OCI-LY1 (cell line): Measurements from ENCODE around the gene ANKRD53.

Experiments used
- H2AFZ ChIP-seq: fragments of 200-600 bp; sonication (generic), shearing (Covaris generic); 2 replicates; pipeline ENCODE4 v1.6.0; 2014; ENCODE audit warnings: antibody characterized with exemption, mild to moderate bottlenecking, low read length
- H3F3A ChIP-seq: fragments of 200-600 bp; sonication (generic), shearing (Covaris generic); 2 replicates; pipeline ENCODE4 v1.6.0; 2014; ENCODE audit warnings: mild to moderate bottlenecking, antibody characterized with exemption, low read length, moderate library complexity; ENCODE audit not compliant: insufficient read depth
- H3K27ac ChIP-seq: fragments of 200-600 bp; sonication (generic); 2 replicates; pipeline ENCODE4 v1.5.1; 2014; ENCODE audit warnings: low read length, mixed run types, mild to moderate bottlenecking, low read depth; ENCODE audit not compliant: poor library complexity, severe bottlenecking
- H3K27me3 ChIP-seq: fragments of 200-600 bp; sonication (generic); 2 replicates; pipeline ENCODE4 v1.6.0; 2014; ENCODE audit warnings: antibody characterized with exemption, mild to moderate bottlenecking, low read length, moderate library complexity; ENCODE audit not compliant: insufficient read depth
- H3K36me3 ChIP-seq: fragments of 200-600 bp; sonication (generic); 2 replicates; pipeline ENCODE4 v1.6.1; 2014; ENCODE audit warnings: mild to moderate bottlenecking, antibody characterized with exemption, low read length, moderate library complexity, mixed read lengths; ENCODE audit not compliant: insufficient read depth
- H3K4me1 ChIP-seq: fragments of 200-600 bp; sonication (generic); 2 replicates; pipeline ENCODE4 v1.5.1; 2014; ENCODE audit warnings: mild to moderate bottlenecking, low read length, moderate library complexity; ENCODE audit not compliant: insufficient read depth, severe bottlenecking
- H3K4me2 ChIP-seq: fragments of 200-600 bp; sonication (generic), shearing (Covaris generic); 2 replicates; pipeline ENCODE4 v1.6.1; 2014; ENCODE audit warnings: low read length
- H3K4me3 ChIP-seq: fragments of 200-600 bp; sonication (generic); 2 replicates; pipeline ENCODE4 v1.5.1; 2014; ENCODE audit warnings: low read length, low read depth, mild to moderate bottlenecking, mixed read lengths; ENCODE audit not compliant: poor library complexity, severe bottlenecking
- H3K79me2 ChIP-seq: fragments of 200-600 bp; shearing (Covaris generic); 2 replicates; pipeline ENCODE4 v1.6.1; 2016; ENCODE audit warnings: mixed run types, low read length, mixed read lengths; ENCODE audit not compliant: insufficient read depth
- H3K9ac ChIP-seq: fragments of 200-600 bp; sonication (generic), shearing (Covaris generic); 2 replicates; pipeline ENCODE4 v1.6.1; 2014; ENCODE audit warnings: mild to moderate bottlenecking, low read length, mixed read lengths
- H3K9me2 ChIP-seq: fragments of 200-600 bp; sonication (generic), shearing (Covaris generic); 2 replicates; pipeline ENCODE4 v1.6.1; 2014; ENCODE audit warnings: low read depth, mild to moderate bottlenecking, low read length, mixed read lengths
- H3K9me3 ChIP-seq: fragments of 200-600 bp; shearing (Covaris generic); 2 replicates; pipeline ENCODE4 v1.6.1; 2014; ENCODE audit warnings: low read length, mixed read lengths
- H4K20me1 ChIP-seq: fragments of 200-600 bp; sonication (generic), shearing (Covaris generic); 2 replicates; pipeline ENCODE4 v1.6.0; 2016; ENCODE audit warnings: mild to moderate bottlenecking, low read length; ENCODE audit not compliant: insufficient read depth
- CTCF ChIP-seq: fragments of 200-600 bp; sonication (generic), shearing (Covaris generic); IDR thresholded peaks from 2 replicates; pipeline ENCODE4 v1.5.1; 2017; ENCODE audit warnings: mild to moderate bottlenecking, antibody characterized with exemption, low read length, moderate library complexity, mixed read lengths
- EZH2 ChIP-seq: fragments of 200-600 bp; sonication (generic), shearing (Covaris generic); IDR thresholded peaks from 2 replicates; pipeline ENCODE4 v1.8.0; 2017; ENCODE audit warnings: borderline replicate concordance, mixed run types, mild to moderate bottlenecking, antibody characterized with exemption, low read length, moderate library complexity, mixed read lengths

ANKRD53 gene

GRCh38 chr2:70990216-70990615 lies 11.8 kb downstream of the ANKRD53 start:
- TF ChIP-seq EZH2 (no peak), CTCF (no peak)
- H3K36me3 ChIP-seq = peaks cover 67% of the 10 kb centered on the region
- H3K9me3 ChIP-seq = no peaks in the 10 kb centered on the region
- H4K20me1 ChIP-seq = no peaks in the 10 kb centered on the region
- no peak overlapping the region for H3K4me3 ChIP-seq
- peaks cover 9% of the 10 kb centered on the region for H3K79me2 ChIP-seq
- H3K4me2 ChIP-seq = no peak overlapping the region
- peaks cover 18% of the 10 kb centered on the region for H3K4me1 ChIP-seq
- H3K9ac ChIP-seq = no peak overlapping the region
- no peaks in the 10 kb centered on the region for H3K9me2 ChIP-seq
- no peaks in the 10 kb centered on the region for H3K27me3 ChIP-seq
- no peak overlapping the region for H2AFZ ChIP-seq
- H3K27ac ChIP-seq = no peak overlapping the region
- H3F3A ChIP-seq = no peaks in the 10 kb centered on the region

GRCh38 chr2:70991142-70991541 lies 12.7 kb downstream of the ANKRD53 start:
- H3K36me3 ChIP-seq = peaks cover 59% of the 10 kb centered on the region
- no peak overlapping the region for H3K9ac ChIP-seq
- H3K9me3 ChIP-seq = no peaks in the 10 kb centered on the region
- H3K9me2 ChIP-seq = no peaks in the 10 kb centered on the region
- peaks cover 9% of the 10 kb centered on the region for H3K79me2 ChIP-seq
- no peaks in the 10 kb centered on the region for H4K20me1 ChIP-seq
- no peak overlapping the region for H2AFZ ChIP-seq
- H3K4me3 ChIP-seq = no peak overlapping the region
- H3K4me1 ChIP-seq = peaks cover 25% of the 10 kb centered on the region
- TF ChIP-seq EZH2 = no peak
- no peak for TF ChIP-seq CTCF
- no peaks in the 10 kb centered on the region for H3K27me3 ChIP-seq
- H3K4me2 ChIP-seq = no peak overlapping the region
- no peak overlapping the region for H3K27ac ChIP-seq
- no peaks in the 10 kb centered on the region for H3F3A ChIP-seq

GRCh38 chr2:70991742-70992141 lies 13.3 kb downstream of the ANKRD53 start:
- H3K27me3 ChIP-seq = no peaks in the 10 kb centered on the region
- no peaks in the 10 kb centered on the region for H3K9me2 ChIP-seq
- H3K79me2 ChIP-seq = peaks cover 9% of the 10 kb centered on the region
- no peak overlapping the region for H3K4me3 ChIP-seq
- no peak overlapping the region for H2AFZ ChIP-seq
- no peak overlapping the region for H3K4me2 ChIP-seq
- no peaks in the 10 kb centered on the region for H3F3A ChIP-seq
- no peak overlapping the region for H3K27ac ChIP-seq
- no peaks in the 10 kb centered on the region for H4K20me1 ChIP-seq
- peaks cover 25% of the 10 kb centered on the region for H3K4me1 ChIP-seq
- H3K9me3 ChIP-seq = no peaks in the 10 kb centered on the region
- peaks cover 54% of the 10 kb centered on the region for H3K36me3 ChIP-seq
- H3K9ac ChIP-seq = no peak overlapping the region
- TF ChIP-seq EZH2 (no peak), CTCF (no peak)
